Endodermal cell (in vitro differentiated cells): Measurements from ENCODE around the gene GUCY1B1. TPM values are rescaled to one million over a fixed set of nuclear protein-coding genes. Genes with fewer than 3 reads are reported as not detected.

Experiments used
- DNase-seq: peaks from one replicate; pipeline ENCODE4 v3.0.0-alpha.2; 2017
- H3K27ac ChIP-seq: 2 replicates; pipeline ENCODE4 v1.5.1; 2013; ENCODE audit warnings: mild to moderate bottlenecking, low read depth, low read length, moderate library complexity
- H3K27me3 ChIP-seq: 2 replicates; pipeline ENCODE4 v1.6.1; 2013; ENCODE audit warnings: mild to moderate bottlenecking, low read length, moderate library complexity; ENCODE audit not compliant: insufficient read depth, control insufficient read depth, poor library complexity, severe bottlenecking
- H3K36me3 ChIP-seq: 2 replicates; pipeline ENCODE4 v1.7.0; 2013; ENCODE audit warnings: mild to moderate bottlenecking, low read length, moderate library complexity; ENCODE audit not compliant: control insufficient read depth, insufficient read depth
- H3K4me1 ChIP-seq: one replicate; pipeline ENCODE4 v1.7.0; 2013; ENCODE audit warnings: low read length; ENCODE audit not compliant: control insufficient read depth, insufficient read depth
- H3K4me3 ChIP-seq: 2 replicates; pipeline ENCODE4 v1.5.1; 2013; ENCODE audit warnings: mild to moderate bottlenecking, low read length, moderate library complexity
- H3K9ac ChIP-seq: 2 replicates; pipeline ENCODE4 v1.6.1; 2013; ENCODE audit warnings: mild to moderate bottlenecking, low read length, moderate library complexity; ENCODE audit not compliant: poor library complexity, severe bottlenecking; ENCODE audit errors: extremely low read depth
- H3K9me3 ChIP-seq: 2 replicates; pipeline ENCODE4 v1.6.1; 2013; ENCODE audit warnings: mild to moderate bottlenecking, low read length, moderate library complexity; ENCODE audit not compliant: control insufficient read depth
- H3K27ac Mint-ChIP-seq: 2 replicates; pipeline ENCODE4 v1.8.0; 2020; ENCODE audit warnings: mixed read lengths
- H3K27me3 Mint-ChIP-seq: 2 replicates; pipeline ENCODE4 v1.8.0; 2021; ENCODE audit warnings: mild to moderate bottlenecking, mixed read lengths; ENCODE audit not compliant: insufficient read depth
- H3K36me3 Mint-ChIP-seq: 2 replicates; pipeline ENCODE4 v1.8.0; 2020; ENCODE audit warnings: low read depth, mixed read lengths
- H3K4me1 Mint-ChIP-seq: 2 replicates; pipeline ENCODE4 v1.8.0; 2020; ENCODE audit warnings: mixed read lengths
- H3K4me3 Mint-ChIP-seq: 2 replicates; pipeline ENCODE4 v1.8.0; 2020; ENCODE audit warnings: mild to moderate bottlenecking, moderate library complexity, mixed read lengths
- H3K9me3 Mint-ChIP-seq: 2 replicates; pipeline ENCODE4 v1.8.0; 2020; ENCODE audit warnings: mild to moderate bottlenecking, mixed read lengths
- CTCF ChIP-seq: fragments of 200-600 bp; sonication (generic); conservative IDR thresholded peaks from 2 replicates; pipeline ENCODE4 v1.5.0; 2021; ENCODE audit warnings: antibody characterized with exemption, mild to moderate bottlenecking
- WGBS, 2 experiments: methylation state at CpG; one replicate each; pipeline versions ENCODE4 v1.1.5 to v1.1.7; 2013; ENCODE audit warnings: missing lambda C conversion rate in 2 of 2, mixed read lengths in 1 of 2; ENCODE audit not compliant: insufficient coverage in 1 of 2, insufficient read length in 1 of 2; 5-methylcytosine and 5-hydroxymethylcytosine counted together
- total RNA-seq, 2 donors: library from RNA; stranded (reverse); fragmentation: NEBNext Ultra II Directional in 1 of 2; extraction: Animal tissue kit (Norgen Biotek cat#: 25700) in 1 of 2; gene quantifications; 2 replicates in 1 of 2; 3 replicates in 1 of 2; pipeline ENCODE4 v1.2.1, GENCODE V29; 2021

GUCY1B1 gene
- total RNA-seq, 2 donors from 2014 or later: 1.8 to 3.4 TPM

- no peak for DNase-seq
- H3K36me3 Mint-ChIP-seq: no peaks in the 10 kb centered on the region
- H3K9me3 Mint-ChIP-seq: no peaks in the 10 kb centered on the region
- H3K27ac Mint-ChIP-seq: no peak overlapping the region
- H3K4me1 ChIP-seq: no peaks in the 10 kb centered on the region
- H3K36me3 ChIP-seq: no peaks in the 10 kb centered on the region
- no peaks in the 10 kb centered on the region for H3K9me3 ChIP-seq
- H3K9ac ChIP-seq: no peak overlapping the region
- no peak overlapping the region for H3K4me3 Mint-ChIP-seq
- TF ChIP-seq CTCF: no peak
- H3K4me1 Mint-ChIP-seq: peaks cover 14% of the 10 kb centered on the region
- H3K27me3 Mint-ChIP-seq: no peaks in the 10 kb centered on the region
- no peak overlapping the region for H3K27ac ChIP-seq
- WGBS, 2 experiments: 95% methylated on average over 1 of the region's 1 CpG; no CpG with 5 or more reads in 1 of the 2 experiments
- no peak overlapping the region for H3K4me3 ChIP-seq
- no peaks in the 10 kb centered on the region for H3K27me3 ChIP-seq
These were observed 60.2 kb downstream of the GUCY1B1 start for GRCh38 chr4:155819066-155819465.

GRCh38 chr4:155820887-155821518, 62.2 kb downstream of the GUCY1B1 start:
- H3K36me3 Mint-ChIP-seq: no peaks in the 10 kb centered on the region
- no peaks in the 10 kb centered on the region for H3K4me1 ChIP-seq
- TF ChIP-seq CTCF: no peak
- no peaks in the 10 kb centered on the region for H3K9me3 Mint-ChIP-seq
- no peaks in the 10 kb centered on the region for H3K27me3 ChIP-seq
- no peaks in the 10 kb centered on the region for H3K27me3 Mint-ChIP-seq
- no peak overlapping the region for H3K27ac ChIP-seq
- WGBS, 2 experiments: 100% methylated on average over 1 to 2 of the region's 4 CpGs
- no peak overlapping the region for H3K4me3 ChIP-seq
- no peaks in the 10 kb centered on the region for H3K36me3 ChIP-seq
- H3K9me3 ChIP-seq: no peaks in the 10 kb centered on the region
- no peak for DNase-seq
- H3K4me1 Mint-ChIP-seq: peaks cover 14% of the 10 kb centered on the region
- no peak overlapping the region for H3K9ac ChIP-seq
- no peak overlapping the region for H3K4me3 Mint-ChIP-seq
- no peak overlapping the region for H3K27ac Mint-ChIP-seq

GRCh38 chr4:155822572-155822971, 63.8 kb downstream of the GUCY1B1 start:
- no peak for DNase-seq
- H3K4me3 Mint-ChIP-seq: no peak overlapping the region
- no peaks in the 10 kb centered on the region for H3K36me3 Mint-ChIP-seq
- H3K27me3 ChIP-seq: no peaks in the 10 kb centered on the region
- no peak overlapping the region for H3K9ac ChIP-seq
- H3K36me3 ChIP-seq: no peaks in the 10 kb centered on the region
- no peak overlapping the region for H3K27ac ChIP-seq
- H3K4me3 ChIP-seq: no peak overlapping the region
- 95% methylated on average over 3 of the region's 3 CpGs; no CpG with 5 or more reads in 1 of the 2 experiments for WGBS, 2 experiments
- H3K27me3 Mint-ChIP-seq: no peaks in the 10 kb centered on the region
- H3K9me3 Mint-ChIP-seq: no peaks in the 10 kb centered on the region
- no peak for TF ChIP-seq CTCF
- H3K9me3 ChIP-seq: no peaks in the 10 kb centered on the region
- no peak overlapping the region for H3K27ac Mint-ChIP-seq
- H3K4me1 Mint-ChIP-seq: peaks cover 14% of the 10 kb centered on the region
- no peaks in the 10 kb centered on the region for H3K4me1 ChIP-seq
